Measurements from ENCODE around the gene FBXL13.
"Not testable (repeated sequence)": the region's sequence is repeated elsewhere in the genome, so short reads cannot be mapped to it uniquely, and the experiment has no call there.

FBXL13 gene

DNA sequence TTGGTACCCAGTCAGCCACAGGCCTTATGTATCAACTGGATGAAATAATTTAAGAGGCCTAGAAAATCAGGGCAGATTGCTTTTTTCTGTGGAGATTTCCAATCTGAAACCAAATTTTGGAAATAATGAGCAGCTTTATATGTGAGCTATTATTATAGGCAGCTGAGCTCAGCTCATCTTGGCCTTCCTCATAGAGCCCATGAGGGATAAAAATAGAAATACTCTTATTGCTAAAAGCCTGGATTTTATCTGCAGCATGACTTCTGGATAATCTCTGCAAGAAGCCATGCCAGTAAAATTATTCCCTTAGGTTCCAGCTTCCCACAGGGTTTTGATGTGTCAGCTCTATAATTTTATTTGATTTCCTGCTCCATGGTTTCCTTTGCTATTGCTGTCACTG, 282.8 kb downstream of the FBXL13 start:
- not testable (repeated sequence) for H3K4me1 ChIP-seq (ENCODE audit: insufficient read depth, low read length); H3K27ac ChIP-seq (ENCODE audit: low read depth, low read length); H3K36me3 ChIP-seq (ENCODE audit: insufficient read depth, low read length); H3K4me3 ChIP-seq (ENCODE audit: low read depth in 1 of 2, low read length in 2 of 2); H3K9me3 ChIP-seq (ENCODE audit: low read length); H3K9ac ChIP-seq (ENCODE audit: low read length); H3K27me3 ChIP-seq (ENCODE audit: control insufficient read depth in 1 of 2, insufficient read depth in 2 of 2, low read length in 2 of 2)

DNA sequence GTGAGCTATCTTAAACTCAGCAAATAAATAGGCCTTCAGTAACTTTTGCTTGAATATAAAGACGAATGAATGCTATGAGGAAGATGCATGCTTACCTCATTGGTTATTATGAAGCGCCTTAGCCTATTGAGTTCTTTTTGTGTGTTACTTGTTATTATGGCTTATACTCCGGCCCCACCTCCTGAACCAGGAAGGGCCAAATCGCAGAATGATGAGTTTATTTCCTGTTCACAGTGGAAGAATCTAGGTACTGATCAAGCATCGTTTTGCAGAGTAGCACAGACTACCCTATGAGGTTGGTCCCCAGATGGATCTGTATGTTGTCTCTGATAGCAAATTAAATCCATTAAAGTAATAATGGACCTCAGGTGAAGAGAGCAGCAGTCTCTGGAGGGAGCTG, 283.2 kb downstream of the FBXL13 start:
- H3K9ac ChIP-seq (ENCODE audit: low read length); H3K27ac ChIP-seq (ENCODE audit: low read depth, low read length); H3K4me3 ChIP-seq (ENCODE audit: low read depth in 1 of 2, low read length in 2 of 2); H3K36me3 ChIP-seq (ENCODE audit: insufficient read depth, low read length); H3K9me3 ChIP-seq (ENCODE audit: low read length); H3K27me3 ChIP-seq (ENCODE audit: control insufficient read depth in 1 of 2, insufficient read depth in 2 of 2, low read length in 2 of 2); H3K4me1 ChIP-seq (ENCODE audit: insufficient read depth, low read length): not testable (repeated sequence)

DNA sequence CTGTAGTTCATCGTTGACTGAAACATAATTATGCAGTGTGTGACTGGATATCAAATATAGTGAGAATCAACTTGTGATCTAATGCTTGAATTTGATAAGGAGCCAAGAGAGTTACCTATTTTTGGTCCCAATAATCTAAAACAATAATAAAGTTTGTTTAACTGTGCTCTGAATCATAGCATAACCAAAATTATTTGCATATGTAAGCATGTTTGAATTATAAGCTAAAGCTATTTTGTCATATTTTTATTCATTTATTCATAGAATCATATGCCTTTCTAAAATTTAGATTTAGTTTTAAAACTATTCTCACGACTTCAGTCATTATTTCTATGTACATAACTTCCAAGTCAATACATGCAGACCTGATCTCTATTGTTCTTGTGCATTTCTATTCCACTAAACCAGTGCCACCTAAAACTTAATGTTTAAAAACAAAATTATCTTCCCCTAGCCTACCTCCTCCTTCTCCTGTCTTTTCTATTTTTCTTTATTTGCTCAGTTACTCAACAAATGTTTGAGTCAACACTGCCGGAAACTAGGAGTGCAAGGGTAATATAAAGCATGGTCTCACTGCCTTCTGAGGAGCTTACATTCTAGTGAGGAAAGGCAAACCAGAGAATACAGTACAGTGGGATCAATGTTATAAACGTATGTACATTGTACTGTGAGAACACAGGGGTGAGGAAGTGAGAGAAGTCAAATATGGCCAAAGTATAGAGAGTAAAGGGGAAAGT, 284.1 kb downstream of the FBXL13 start:
- H3K9me3 ChIP-seq (ENCODE audit: low read length); H3K4me1 ChIP-seq (ENCODE audit: insufficient read depth, low read length): not testable (repeated sequence)

DNA sequence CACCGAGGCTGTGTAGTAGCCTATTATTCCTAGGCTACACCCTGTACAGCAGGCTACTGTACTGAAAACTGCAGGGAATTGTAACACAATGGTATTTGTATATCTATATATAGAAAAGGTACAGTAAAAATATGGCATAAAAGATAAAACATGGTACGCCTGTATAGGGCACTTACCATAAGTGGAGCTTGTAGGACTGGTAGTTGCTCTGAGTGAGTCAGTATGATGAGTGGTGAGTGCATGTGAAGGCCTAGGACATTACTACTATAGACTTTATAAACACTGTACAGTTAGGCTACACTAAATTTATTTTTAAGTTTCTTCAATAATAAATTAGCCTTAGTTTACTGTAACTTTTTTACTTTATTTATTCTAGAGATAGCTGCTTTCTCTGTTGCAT, 285.8 kb downstream of the FBXL13 start:
- not testable (repeated sequence) for H3K9me3 ChIP-seq (ENCODE audit: low read length); H3K27me3 ChIP-seq (ENCODE audit: control insufficient read depth in 1 of 2, insufficient read depth in 2 of 2, low read length in 2 of 2); H3K4me3 ChIP-seq (ENCODE audit: low read depth in 1 of 2, low read length in 2 of 2)

More for the DNA sequence above, 284.1 kb downstream of the FBXL13 start:
- not testable (repeated sequence) for H3K9ac ChIP-seq (ENCODE audit: low read length); H3K27ac ChIP-seq (ENCODE audit: low read depth, low read length); H3K4me3 ChIP-seq (ENCODE audit: low read depth in 1 of 2, low read length in 2 of 2); H3K27me3 ChIP-seq (ENCODE audit: control insufficient read depth in 1 of 2, insufficient read depth in 2 of 2, low read length in 2 of 2); H3K36me3 ChIP-seq (ENCODE audit: insufficient read depth, low read length)

GRCh38 chr7:102780926-102781325, 293.7 kb downstream of the FBXL13 start:
- H3K4me1 ChIP-seq (ENCODE audit: insufficient read depth, low read length); H3K27ac ChIP-seq (ENCODE audit: low read depth, low read length): not testable (repeated sequence)

More for the DNA sequence above, 285.8 kb downstream of the FBXL13 start:
- not testable (repeated sequence) for H3K36me3 ChIP-seq (ENCODE audit: insufficient read depth, low read length); H3K4me1 ChIP-seq (ENCODE audit: insufficient read depth, low read length); H3K9ac ChIP-seq (ENCODE audit: low read length); H3K27ac ChIP-seq (ENCODE audit: low read depth, low read length)

GRCh38 chr7:102778663-102779062, 295.9 kb downstream of the FBXL13 start:
- not testable (repeated sequence) for H3K4me3 ChIP-seq (ENCODE audit: low read depth in 1 of 2, low read length in 2 of 2); H3K9me3 ChIP-seq (ENCODE audit: low read length); H3K9ac ChIP-seq (ENCODE audit: low read length); H3K4me1 ChIP-seq (ENCODE audit: insufficient read depth, low read length); H3K27me3 ChIP-seq (ENCODE audit: control insufficient read depth in 1 of 2, insufficient read depth in 2 of 2, low read length in 2 of 2); H3K27ac ChIP-seq (ENCODE audit: low read depth, low read length); H3K36me3 ChIP-seq (ENCODE audit: insufficient read depth, low read length)

More at GRCh38 chr7:102780926-102781325, 293.7 kb downstream of the FBXL13 start:
- H3K27me3 ChIP-seq (ENCODE audit: control insufficient read depth in 1 of 2, insufficient read depth in 2 of 2, low read length in 2 of 2); H3K9ac ChIP-seq (ENCODE audit: low read length); H3K36me3 ChIP-seq (ENCODE audit: insufficient read depth, low read length); H3K9me3 ChIP-seq (ENCODE audit: low read length); H3K4me3 ChIP-seq (ENCODE audit: low read depth in 1 of 2, low read length in 2 of 2): not testable (repeated sequence)

DNA sequence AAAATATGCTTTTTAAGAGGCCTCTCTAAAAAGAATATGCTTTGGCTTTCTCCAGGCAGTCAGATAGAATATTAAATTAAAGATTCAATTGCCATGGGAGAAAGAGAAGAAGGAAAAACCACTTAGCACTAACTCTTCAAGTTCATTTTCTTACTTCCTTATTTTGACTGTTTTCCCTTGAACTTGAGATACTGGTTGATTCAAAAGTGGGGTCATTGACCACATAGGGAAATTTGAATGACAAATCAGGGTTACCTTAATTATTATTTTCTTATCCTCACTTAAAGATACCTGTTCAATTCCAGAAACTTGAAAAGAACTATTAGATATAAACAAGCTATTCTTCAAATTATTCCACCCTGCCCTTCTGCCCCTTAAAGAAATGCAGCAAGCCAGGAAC, 298.4 kb downstream of the FBXL13 start:
- not testable (repeated sequence) for H3K27me3 ChIP-seq (ENCODE audit: control insufficient read depth in 1 of 2, insufficient read depth in 2 of 2, low read length in 2 of 2); H3K36me3 ChIP-seq (ENCODE audit: insufficient read depth, low read length); H3K27ac ChIP-seq (ENCODE audit: low read depth, low read length)

GRCh38 chr7:102770467-102770866, 304.1 kb downstream of the FBXL13 start:
- H3K4me1 ChIP-seq (ENCODE audit: insufficient read depth, low read length); H3K27ac ChIP-seq (ENCODE audit: low read depth, low read length); H3K9ac ChIP-seq (ENCODE audit: low read length); H3K36me3 ChIP-seq (ENCODE audit: insufficient read depth, low read length); H3K27me3 ChIP-seq (ENCODE audit: control insufficient read depth in 1 of 2, insufficient read depth in 2 of 2, low read length in 2 of 2); H3K4me3 ChIP-seq (ENCODE audit: low read depth in 1 of 2, low read length in 2 of 2); H3K9me3 ChIP-seq (ENCODE audit: low read length): not testable (repeated sequence)

More for the DNA sequence above, 298.4 kb downstream of the FBXL13 start:
- not testable (repeated sequence) for H3K4me1 ChIP-seq (ENCODE audit: insufficient read depth, low read length); H3K9me3 ChIP-seq (ENCODE audit: low read length); H3K9ac ChIP-seq (ENCODE audit: low read length); H3K4me3 ChIP-seq (ENCODE audit: low read depth in 1 of 2, low read length in 2 of 2)

DNA sequence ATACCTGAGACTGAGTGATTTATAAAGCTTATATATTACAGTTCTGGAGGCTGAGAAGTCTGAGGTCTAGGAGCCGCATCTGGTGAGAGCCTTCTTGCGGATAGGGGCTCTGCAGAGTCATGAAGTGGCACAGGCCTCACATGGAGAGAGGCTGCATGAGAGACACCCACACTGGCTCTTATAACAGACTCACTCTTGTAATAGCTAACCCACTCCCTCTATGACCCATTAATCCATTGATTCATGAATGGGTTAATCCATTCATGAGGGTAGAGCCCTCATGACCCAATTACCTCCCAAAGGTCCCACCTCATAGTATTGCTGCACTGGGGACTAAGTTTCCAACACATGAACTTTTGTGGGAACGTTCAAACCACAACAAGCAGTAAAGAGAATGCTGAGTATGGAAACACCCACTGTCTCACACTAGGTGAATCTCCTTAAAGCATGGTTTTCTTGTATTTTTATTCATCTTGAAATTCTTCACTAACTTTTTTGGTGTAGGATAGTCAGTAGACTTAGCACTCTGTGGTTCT, 304.9 kb downstream of the FBXL13 start:
- H3K9me3 ChIP-seq (ENCODE audit: low read length); H3K4me1 ChIP-seq (ENCODE audit: insufficient read depth, low read length); H3K27me3 ChIP-seq (ENCODE audit: control insufficient read depth in 1 of 2, insufficient read depth in 2 of 2, low read length in 2 of 2); H3K27ac ChIP-seq (ENCODE audit: low read depth, low read length); H3K36me3 ChIP-seq (ENCODE audit: insufficient read depth, low read length); H3K4me3 ChIP-seq (ENCODE audit: low read depth in 1 of 2, low read length in 2 of 2); H3K9ac ChIP-seq (ENCODE audit: low read length): not testable (repeated sequence)

GRCh38 chr7:102763295-102763905, 311.2 kb downstream of the FBXL13 start:
- H3K27ac ChIP-seq (ENCODE audit: low read depth, low read length); H3K4me3 ChIP-seq (ENCODE audit: low read depth in 1 of 2, low read length in 2 of 2); H3K9ac ChIP-seq (ENCODE audit: low read length); H3K36me3 ChIP-seq (ENCODE audit: insufficient read depth, low read length); H3K4me1 ChIP-seq (ENCODE audit: insufficient read depth, low read length); H3K27me3 ChIP-seq (ENCODE audit: control insufficient read depth in 1 of 2, insufficient read depth in 2 of 2, low read length in 2 of 2); H3K9me3 ChIP-seq (ENCODE audit: low read length): not testable (repeated sequence)

Measured in muscle layer of colon (tissue), 2 donors.